ENCODE results near the gene KCNC3.

- no peak for TF ChIP-seq REST (IDR thresholded peaks at IDR 0.05)
- no peak for TF ChIP-seq CTCF (IDR thresholded peaks at IDR 0.05; ENCODE audit: low read depth, low read length, missing input control)
- no peak for TF ChIP-seq RAD21 (IDR thresholded peaks at IDR 0.05)
- TF ChIP-seq MAX (IDR thresholded peaks at IDR 0.05), result no peak
- no peak for TF ChIP-seq FOXA1 (IDR thresholded peaks at IDR 0.05)
- TF ChIP-seq ATF3 (IDR thresholded peaks at IDR 0.05), result no peak
- no peak for TF ChIP-seq JUND (IDR thresholded peaks at IDR 0.05)
- TF ChIP-seq ZBTB33 (IDR thresholded peaks at IDR 0.05), result no peak
- no peak for TF ChIP-seq SP1 (IDR thresholded peaks at IDR 0.05)
- no peak for TF ChIP-seq HNF4G (IDR thresholded peaks at IDR 0.05)
Observed at GRCh38 chr19:50290775-50291174, 38.4 kb downstream of the KCNC3 start.
